Stomach smooth muscle (tissue), 2 donors: ENCODE results near the gene METAP1.

Experiments
- H3K27ac ChIP-seq: one replicate; pipeline ENCODE4 v1.7.0; 2013; ENCODE audit warnings: mild to moderate bottlenecking, low read length, inconsistent platforms
- H3K27me3 ChIP-seq, 2 donors: one replicate each; pipeline ENCODE4 v1.7.0; 2013; ENCODE audit warnings: low read length in 2 of 2; ENCODE audit not compliant: insufficient read depth in 2 of 2, control insufficient read depth in 1 of 2
- H3K36me3 ChIP-seq, 2 donors: one replicate each; pipeline ENCODE4 v1.7.0; 2013; ENCODE audit warnings: low read length in 2 of 2; ENCODE audit not compliant: control insufficient read depth in 2 of 2, insufficient read depth in 2 of 2
- H3K4me1 ChIP-seq: one replicate; pipeline ENCODE4 v1.7.0; 2013; ENCODE audit warnings: low read length; ENCODE audit not compliant: control insufficient read depth, insufficient read depth
- H3K4me3 ChIP-seq, 2 donors: one replicate each; pipeline ENCODE4 v1.7.0; 2013; ENCODE audit warnings: low read length in 2 of 2
- H3K9ac ChIP-seq, 2 donors: one replicate each; pipeline ENCODE4 v1.7.0; 2013; ENCODE audit warnings: low read length in 2 of 2, mild to moderate bottlenecking in 1 of 2
- H3K9me3 ChIP-seq, 2 donors: one replicate each; pipeline ENCODE4 v1.7.0; 2013; ENCODE audit warnings: low read length in 2 of 2; ENCODE audit not compliant: control insufficient read depth in 2 of 2
- donor health status: healthy.
- donor health status: Pancreatic carcinoma.

METAP1 gene

DNA sequence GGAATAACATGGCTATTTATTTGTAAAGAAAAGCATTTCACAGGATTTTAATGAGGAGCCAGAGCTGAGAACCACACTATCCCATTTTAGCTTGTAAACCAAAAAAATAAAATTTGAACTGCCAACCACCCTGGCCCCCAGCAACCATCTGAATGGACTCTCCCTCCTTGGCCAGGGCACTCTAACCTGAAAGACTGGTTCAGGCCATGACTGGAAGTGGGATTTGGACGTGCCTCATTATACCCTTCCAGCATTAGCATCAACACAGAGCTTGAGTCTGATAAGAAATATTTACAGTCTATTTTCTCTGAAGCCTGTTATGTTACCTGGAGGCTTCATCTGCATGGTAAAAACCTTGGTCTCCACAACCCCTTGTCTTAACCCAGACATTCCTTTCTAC is 30.0 kb downstream of the METAP1 start:
- H3K4me3 ChIP-seq, result no peak overlapping the region
- no peak overlapping the region for H3K9ac ChIP-seq
- no peaks in the 10 kb centered on the region for H3K36me3 ChIP-seq
- no peaks in the 10 kb centered on the region for H3K27me3 ChIP-seq
- H3K9me3 ChIP-seq, result peaks cover 2 to 3% of the 10 kb centered on the region in 2 donors
- no peaks in the 10 kb centered on the region for H3K4me1 ChIP-seq
- no peak overlapping the region for H3K27ac ChIP-seq

GRCh38 chr4:99027304-99027703 is 31.8 kb downstream of the METAP1 start:
- Histone ChIP-seq H3K9me3 (no peaks in the 10 kb centered on the region), H3K27me3 (no peaks in the 10 kb centered on the region), H3K4me1 (no peaks in the 10 kb centered on the region), H3K9ac (no peak overlapping the region), H3K36me3 (no peaks in the 10 kb centered on the region), H3K4me3 (no peak overlapping the region), H3K27ac (no peak overlapping the region)

DNA sequence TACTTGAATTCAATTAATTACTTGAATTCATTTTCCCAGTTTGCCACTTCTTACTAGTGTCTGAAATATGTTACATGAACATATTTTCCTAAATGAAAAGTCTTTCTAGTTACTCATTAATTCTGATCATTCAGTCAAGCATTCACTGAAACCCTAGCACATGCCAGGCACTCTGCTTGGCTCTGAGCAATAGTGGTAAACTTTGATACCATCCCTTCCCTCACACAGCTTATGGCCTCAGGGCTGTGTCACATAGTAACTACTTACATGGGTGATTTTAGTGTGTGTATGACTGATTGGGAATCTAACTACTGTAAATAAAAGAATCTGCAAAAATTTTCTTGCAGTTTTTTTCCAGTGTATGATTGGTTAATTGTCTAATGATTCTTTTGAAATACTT is 32.7 kb downstream of the METAP1 start:
- Histone ChIP-seq H3K36me3 (no peaks in the 10 kb centered on the region), H3K9ac (no peak overlapping the region), H3K27ac (no peak overlapping the region), H3K4me3 (no peak overlapping the region), H3K9me3 (no peaks in the 10 kb centered on the region), H3K4me1 (no peaks in the 10 kb centered on the region), H3K27me3 (no peaks in the 10 kb centered on the region)

DNA sequence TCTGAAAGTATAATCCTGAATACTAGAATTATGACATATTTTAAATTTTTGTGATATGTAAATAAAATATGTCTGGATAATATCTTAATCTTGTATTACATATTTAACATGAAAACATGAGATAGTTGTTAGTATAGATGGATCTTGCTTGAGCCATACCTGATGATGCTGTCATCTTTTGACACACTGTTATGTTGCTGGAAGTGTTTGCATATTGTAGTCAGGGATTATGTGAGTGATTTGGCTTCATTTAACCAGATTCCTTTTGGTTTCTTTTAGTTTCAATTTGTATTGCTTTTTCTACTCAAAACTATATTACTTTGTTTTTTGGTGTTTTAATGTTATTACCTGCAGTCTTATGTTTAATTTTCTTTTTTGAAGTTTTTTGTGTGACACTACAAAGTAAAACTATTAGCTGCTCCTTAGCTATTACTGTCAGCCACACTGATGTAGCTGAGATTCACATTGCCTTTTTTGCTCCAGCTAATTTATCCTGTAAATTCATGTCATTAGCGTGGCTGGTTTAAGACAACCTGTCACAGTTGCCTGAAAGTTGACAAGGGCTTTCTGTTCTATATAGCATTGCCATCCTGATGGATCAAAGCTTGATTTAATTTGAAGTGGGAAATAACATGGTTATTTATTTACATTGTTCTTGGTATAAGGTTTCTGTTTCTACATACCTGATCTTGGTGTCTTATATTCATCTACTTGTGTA is 33.7 kb downstream of the METAP1 start:
- no peak overlapping the region for H3K9ac ChIP-seq
- no peaks in the 10 kb centered on the region for H3K4me1 ChIP-seq
- H3K4me3 ChIP-seq, result no peak overlapping the region
- no peak overlapping the region for H3K27ac ChIP-seq
- H3K27me3 ChIP-seq, result no peaks in the 10 kb centered on the region
- H3K36me3 ChIP-seq, result no peaks in the 10 kb centered on the region
- H3K9me3 ChIP-seq, result no peaks in the 10 kb centered on the region

GRCh38 chr4:99029852-99030251 is 34.3 kb downstream of the METAP1 start:
- no peaks in the 10 kb centered on the region for H3K27me3 ChIP-seq
- no peak overlapping the region for H3K9ac ChIP-seq
- H3K27ac ChIP-seq, result no peak overlapping the region
- H3K4me3 ChIP-seq, result no peak overlapping the region
- H3K4me1 ChIP-seq, result no peaks in the 10 kb centered on the region
- no peaks in the 10 kb centered on the region for H3K36me3 ChIP-seq
- no peaks in the 10 kb centered on the region for H3K9me3 ChIP-seq

GRCh38 chr4:99033956-99034355 is 38.4 kb downstream of the METAP1 start:
- Histone ChIP-seq H3K9ac (no peak overlapping the region), H3K27ac (no peak overlapping the region), H3K4me1 (no peaks in the 10 kb centered on the region), H3K9me3 (peaks cover 0 to 4% of the 10 kb centered on the region in 2 donors), H3K4me3 (no peak overlapping the region), H3K27me3 (no peaks in the 10 kb centered on the region), H3K36me3 (no peaks in the 10 kb centered on the region)

DNA sequence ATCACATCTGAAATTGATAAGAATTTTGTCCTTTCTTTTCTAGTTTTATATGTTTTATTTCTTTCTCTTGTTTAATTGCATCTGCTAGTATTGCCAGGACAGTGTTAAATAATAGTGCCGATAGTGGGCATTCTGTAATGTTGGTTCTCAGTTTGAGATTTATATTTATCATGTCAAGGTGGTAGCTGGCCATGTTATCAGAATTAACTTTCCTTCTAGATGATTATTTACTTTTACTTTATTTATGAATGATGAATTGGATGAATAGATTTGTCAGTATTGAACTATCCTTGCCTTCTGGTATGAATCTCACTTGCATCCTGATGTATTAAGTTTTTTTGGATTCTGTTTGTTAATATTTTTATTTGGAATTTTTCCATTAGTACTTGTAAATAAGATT is 42.7 kb downstream of the METAP1 start:
- H3K9me3 ChIP-seq, result peaks cover 0 to 4% of the 10 kb centered on the region in 2 donors
- H3K4me1 ChIP-seq, result no peaks in the 10 kb centered on the region
- H3K9ac ChIP-seq, result no peak overlapping the region
- H3K27me3 ChIP-seq, result no peaks in the 10 kb centered on the region
- peaks cover 0 to 4% of the 10 kb centered on the region in 2 donors for H3K36me3 ChIP-seq
- H3K4me3 ChIP-seq, result no peak overlapping the region
- H3K27ac ChIP-seq, result no peak overlapping the region

GRCh38 chr4:99043346-99043745 is 47.8 kb downstream of the METAP1 start:
- Histone ChIP-seq H3K27me3 (no peaks in the 10 kb centered on the region), H3K36me3 (peaks cover 3 to 8% of the 10 kb centered on the region in 2 donors), H3K9me3 (peaks cover 0 to under 1% of the 10 kb centered on the region in 2 donors), H3K27ac (no peak overlapping the region), H3K9ac (no peak overlapping the region), H3K4me3 (no peak overlapping the region), H3K4me1 (no peaks in the 10 kb centered on the region)

GRCh38 chr4:99047710-99048109 is 52.2 kb downstream of the METAP1 start:
- H3K9ac ChIP-seq, result no peak overlapping the region
- H3K27me3 ChIP-seq, result no peaks in the 10 kb centered on the region
- H3K27ac ChIP-seq, result no peak overlapping the region
- H3K9me3 ChIP-seq, result no peaks in the 10 kb centered on the region
- H3K4me1 ChIP-seq, result no peaks in the 10 kb centered on the region
- peaks cover 8 to 16% of the 10 kb centered on the region in 2 donors for H3K36me3 ChIP-seq
- H3K4me3 ChIP-seq, result no peak overlapping the region

DNA sequence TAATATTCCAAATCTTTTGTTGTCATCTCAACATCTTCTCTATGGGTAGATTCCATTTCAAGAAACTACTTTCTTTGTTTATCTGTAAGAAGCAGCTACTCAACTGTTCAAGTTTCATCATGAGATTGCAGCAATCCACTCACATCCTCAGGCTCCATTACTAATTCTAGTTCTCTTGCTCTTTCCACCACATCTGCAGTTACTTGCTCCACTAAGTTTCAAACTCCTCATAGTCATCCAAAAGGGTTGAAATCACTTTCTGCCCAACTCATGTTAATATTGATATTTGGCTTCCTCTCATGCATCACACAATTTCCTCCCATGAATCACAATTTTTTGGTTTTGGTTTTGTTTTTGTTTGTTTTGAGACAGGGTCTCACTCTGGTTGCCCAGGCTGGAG is 57.4 kb downstream of the METAP1 start:
- Histone ChIP-seq H3K27me3 (no peaks in the 10 kb centered on the region), H3K9ac (no peak overlapping the region)

GRCh38 chr4:99054428-99054994 is 59.0 kb downstream of the METAP1 start:
- no peak overlapping the region for H3K4me3 ChIP-seq
- no peaks in the 10 kb centered on the region for H3K27me3 ChIP-seq
- no peaks in the 10 kb centered on the region for H3K9me3 ChIP-seq
- H3K27ac ChIP-seq, result no peak overlapping the region
- H3K36me3 ChIP-seq, result peaks cover 6 to 7% of the 10 kb centered on the region in 2 donors
- no peaks in the 10 kb centered on the region for H3K4me1 ChIP-seq
- no peak overlapping the region for H3K9ac ChIP-seq

More for the DNA sequence above, 57.4 kb downstream of the METAP1 start:
- no peak overlapping the region for H3K4me3 ChIP-seq
- no peaks in the 10 kb centered on the region for H3K4me1 ChIP-seq
- H3K27ac ChIP-seq, result no peak overlapping the region
- H3K36me3 ChIP-seq, result peaks cover 7 to 13% of the 10 kb centered on the region in 2 donors
- no peaks in the 10 kb centered on the region for H3K9me3 ChIP-seq
